WTC11 (cell line): ENCODE measurements around the gene RNF182. TPM values are rescaled to one million over a fixed set of nuclear protein-coding genes. Genes with fewer than 3 reads are reported as not detected.

Experiments used
- ATAC-seq: fragments of 200-7000 bp; cut with Tn5 transposase; 2 replicates; pipeline ENCODE4 v1.10.0; 2021; ENCODE audit warnings: mild to moderate bottlenecking, moderate library complexity
- CTCF ChIA-PET: fragments of 300-600 bp; sonication (Branson Sonifier 250); formaldehyde crosslinking; loops from one replicate; lab custom pipeline; 2021; ENCODE audit warnings: antibody characterized with exemption; lab: Charles Lee
- POLR2A ChIA-PET: fragments of 350-600 bp; sonication (Branson Sonifier 250); formaldehyde crosslinking; loops from one replicate; lab custom pipeline; 2021; ENCODE audit warnings: antibody characterized with exemption; lab: Charles Lee
- DNase-seq: peaks from one replicate; pipeline ENCODE4 v3.0.0; 2021; ENCODE audit warnings: low spot score
- H3K27ac Mint-ChIP-seq: 2 replicates; pipeline ENCODE4 v1.8.0; 2021; ENCODE audit warnings: mixed read lengths
- H3K27me3 Mint-ChIP-seq: 2 replicates; pipeline ENCODE4 v1.8.0; 2021; ENCODE audit warnings: low read depth, mild to moderate bottlenecking, moderate library complexity, mixed read lengths
- H3K36me3 Mint-ChIP-seq: 2 replicates; pipeline ENCODE4 v1.8.0; 2021; ENCODE audit warnings: mixed read lengths
- H3K4me1 Mint-ChIP-seq: 2 replicates; pipeline ENCODE4 v1.8.0; 2022; ENCODE audit warnings: mixed read lengths
- H3K4me3 Mint-ChIP-seq: 2 replicates; pipeline ENCODE4 v1.8.0; 2021; ENCODE audit warnings: mild to moderate bottlenecking, moderate library complexity, mixed read lengths
- H3K9me3 Mint-ChIP-seq: 2 replicates; pipeline ENCODE4 v1.8.0; 2021; ENCODE audit warnings: mixed read lengths
- ARID4B ChIP-seq: sonication (generic); formaldehyde crosslinking; IDR thresholded peaks from 2 replicates; pipeline ENCODE4 v1.8.0; 2023; ENCODE audit warnings: missing genetic modification reagents, mild to moderate bottlenecking, borderline replicate concordance
- CBFB ChIP-seq: sonication (generic); formaldehyde crosslinking; IDR thresholded peaks from 2 replicates; pipeline ENCODE4 v1.8.1; 2022; ENCODE audit warnings: mild to moderate bottlenecking, low read depth, missing genetic modification reagents
- FOXP1 ChIP-seq: sonication (generic); formaldehyde crosslinking; IDR thresholded peaks from 2 replicates; pipeline ENCODE4 v1.8.0; 2022; ENCODE audit warnings: missing genetic modification reagents, mild to moderate bottlenecking, moderate library complexity, borderline replicate concordance
- MLX ChIP-seq: sonication (generic); formaldehyde crosslinking; IDR thresholded peaks from 2 replicates; pipeline ENCODE4 v1.8.1; 2023; ENCODE audit warnings: mild to moderate bottlenecking, missing genetic modification reagents, moderate library complexity
- MXD4 ChIP-seq: fragments of 250-450 bp; sonication (Bioruptor Pico); IDR thresholded peaks from 2 replicates; pipeline ENCODE4 v1.8.0; 2021; ENCODE audit warnings: mild to moderate bottlenecking, moderate library complexity, borderline replicate concordance
- MYBL2 ChIP-seq: sonication (generic); formaldehyde crosslinking; IDR thresholded peaks from 2 replicates; pipeline ENCODE4 v1.8.1; 2023; ENCODE audit warnings: mild to moderate bottlenecking, moderate library complexity, missing genetic modification reagents
- NFATC4 ChIP-seq: fragments of 250-450 bp; sonication (Bioruptor Pico); IDR thresholded peaks from 2 replicates; pipeline ENCODE4 v1.9.0; 2021; ENCODE audit warnings: mild to moderate bottlenecking
- NR2C2 ChIP-seq: sonication (generic); formaldehyde crosslinking; IDR thresholded peaks from 2 replicates; pipeline ENCODE4 v1.8.0; 2022; ENCODE audit warnings: mild to moderate bottlenecking, missing genetic modification reagents
- PREB ChIP-seq: sonication (generic); formaldehyde crosslinking; IDR thresholded peaks from 2 replicates; pipeline ENCODE4 v1.8.1; 2022; ENCODE audit warnings: mild to moderate bottlenecking, missing genetic modification reagents, moderate library complexity, borderline replicate concordance
- STAT6 ChIP-seq: sonication (generic); formaldehyde crosslinking; conservative IDR thresholded peaks from 2 replicates; pipeline ENCODE4 v1.8.1; 2023; ENCODE audit warnings: mild to moderate bottlenecking, low read depth, missing genetic modification reagents, moderate library complexity
- TEAD4 ChIP-seq: sonication (generic); formaldehyde crosslinking; IDR thresholded peaks from 2 replicates; pipeline ENCODE4 v1.8.0; 2022; ENCODE audit warnings: mild to moderate bottlenecking, missing genetic modification reagents
- ZNF121 ChIP-seq: sonication (generic); formaldehyde crosslinking; IDR thresholded peaks from 2 replicates; pipeline ENCODE4 v1.8.0; 2023; ENCODE audit warnings: missing genetic modification reagents
- ZNF138 ChIP-seq: sonication (generic); formaldehyde crosslinking; conservative IDR thresholded peaks from 2 replicates; pipeline ENCODE4 v1.8.1; 2022; ENCODE audit warnings: mild to moderate bottlenecking, moderate library complexity, missing genetic modification reagents
- ZNF232 ChIP-seq: sonication (generic); formaldehyde crosslinking; IDR thresholded peaks from 2 replicates; pipeline ENCODE4 v1.8.0; 2022; ENCODE audit warnings: mild to moderate bottlenecking, missing genetic modification reagents
- ZNF671 ChIP-seq: fragments of 250-450 bp; sonication (Bioruptor Pico); IDR thresholded peaks from 2 replicates; pipeline ENCODE4 v1.8.0; 2021; ENCODE audit warnings: mild to moderate bottlenecking
- total RNA-seq: library from RNA; stranded (reverse); gene quantifications from 3 replicates; pipeline ENCODE4 v1.2.3, GENCODE V29; 2021
- TF ChIP-seq, protein P1 (sequence below): sonication (generic); formaldehyde crosslinking; conservative IDR thresholded peaks from 2 replicates; pipeline ENCODE4 v1.8.1; 2022; ENCODE audit warnings: mild to moderate bottlenecking, missing genetic modification reagents
- TF ChIP-seq, protein P2 (sequence below): fragments of 250-450 bp; sonication (Bioruptor Pico); IDR thresholded peaks from 2 replicates; pipeline ENCODE4 v2.1.2; 2022; ENCODE audit warnings: mild to moderate bottlenecking, moderate library complexity
- TF ChIP-seq, protein P3 (sequence below): sonication (generic); formaldehyde crosslinking; IDR thresholded peaks from 2 replicates; pipeline ENCODE4 v1.8.1; 2023; ENCODE audit warnings: mild to moderate bottlenecking, missing genetic modification reagents
- TF ChIP-seq, protein P4 (sequence below): sonication (generic); formaldehyde crosslinking; IDR thresholded peaks from 2 replicates; pipeline ENCODE4 v1.8.1; 2023; ENCODE audit warnings: mild to moderate bottlenecking, missing genetic modification reagents
- TF ChIP-seq, protein P5 (sequence below): sonication (generic); formaldehyde crosslinking; IDR thresholded peaks from 2 replicates; pipeline ENCODE4 v1.8.1; 2022; ENCODE audit warnings: mild to moderate bottlenecking, moderate library complexity, missing genetic modification reagents

RNF182 gene
- total RNA-seq, 1 experiment from 2014 or later, result 6.7 TPM

DNA sequence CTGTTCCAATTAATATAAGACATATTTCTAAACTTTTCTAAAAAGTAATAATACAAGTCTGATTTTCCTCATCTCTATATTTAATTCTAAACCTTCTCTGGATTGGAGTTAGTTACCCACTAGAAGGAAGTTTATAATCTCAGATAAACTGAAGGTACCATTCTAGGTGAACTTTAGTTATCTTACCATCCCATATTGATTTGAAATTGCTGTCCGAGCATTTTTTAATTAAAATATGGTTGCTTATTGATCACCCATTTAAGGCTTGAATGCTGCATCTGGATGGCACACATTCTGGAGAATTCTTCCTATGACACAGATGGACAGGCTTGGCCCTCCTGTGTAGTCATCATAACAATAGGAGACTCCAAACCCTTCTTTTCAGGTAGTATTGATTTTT, 8.0 kb downstream of the RNF182 start (continued):
- TF ChIP-seq TEAD4 (CRISPR knock-in tag) (no peak), ZNF121 (CRISPR knock-in tag) (no peak), ZNF232 (CRISPR knock-in tag) (no peak)
- TF ChIP-seq, protein P1, sequence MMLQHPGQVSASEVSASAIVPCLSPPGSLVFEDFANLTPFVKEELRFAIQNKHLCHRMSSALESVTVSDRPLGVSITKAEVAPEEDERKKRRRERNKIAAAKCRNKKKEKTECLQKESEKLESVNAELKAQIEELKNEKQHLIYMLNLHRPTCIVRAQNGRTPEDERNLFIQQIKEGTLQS (CRISPR knock-in tag), result no peak

GRCh38 chr6:13934721-13935120, 10.0 kb downstream of the RNF182 start:
- TF ChIP-seq NFATC4 (CRISPR knock-in tag) (no peak), ZNF138 (CRISPR knock-in tag) (no peak), ARID4B (CRISPR knock-in tag) (no peak), MLX (CRISPR knock-in tag) (no peak), FOXP1 (CRISPR knock-in tag) (no peak), NR2C2 (CRISPR knock-in tag) (no peak), PREB (CRISPR knock-in tag) (no peak), ZNF671 (no peak), MYBL2 (CRISPR knock-in tag) (no peak), MXD4 (CRISPR knock-in tag) (no peak), STAT6 (CRISPR knock-in tag) (no peak), CBFB (CRISPR knock-in tag) (no peak)
- TF ChIP-seq, protein P2, sequence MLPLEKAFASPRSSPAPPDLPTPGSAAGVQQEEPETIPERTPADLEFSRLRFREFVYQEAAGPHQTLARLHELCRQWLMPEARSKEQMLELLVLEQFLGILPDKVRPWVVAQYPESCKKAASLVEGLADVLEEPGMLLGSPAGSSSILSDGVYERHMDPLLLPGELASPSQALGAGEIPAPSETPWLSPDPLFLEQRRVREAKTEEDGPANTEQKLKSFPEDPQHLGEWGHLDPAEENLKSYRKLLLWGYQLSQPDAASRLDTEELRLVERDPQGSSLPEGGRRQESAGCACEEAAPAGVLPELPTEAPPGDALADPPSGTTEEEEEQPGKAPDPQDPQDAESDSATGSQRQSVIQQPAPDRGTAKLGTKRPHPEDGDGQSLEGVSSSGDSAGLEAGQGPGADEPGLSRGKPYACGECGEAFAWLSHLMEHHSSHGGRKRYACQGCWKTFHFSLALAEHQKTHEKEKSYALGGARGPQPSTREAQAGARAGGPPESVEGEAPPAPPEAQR (CRISPR knock-in tag), result no peak
- TF ChIP-seq, protein P3, sequence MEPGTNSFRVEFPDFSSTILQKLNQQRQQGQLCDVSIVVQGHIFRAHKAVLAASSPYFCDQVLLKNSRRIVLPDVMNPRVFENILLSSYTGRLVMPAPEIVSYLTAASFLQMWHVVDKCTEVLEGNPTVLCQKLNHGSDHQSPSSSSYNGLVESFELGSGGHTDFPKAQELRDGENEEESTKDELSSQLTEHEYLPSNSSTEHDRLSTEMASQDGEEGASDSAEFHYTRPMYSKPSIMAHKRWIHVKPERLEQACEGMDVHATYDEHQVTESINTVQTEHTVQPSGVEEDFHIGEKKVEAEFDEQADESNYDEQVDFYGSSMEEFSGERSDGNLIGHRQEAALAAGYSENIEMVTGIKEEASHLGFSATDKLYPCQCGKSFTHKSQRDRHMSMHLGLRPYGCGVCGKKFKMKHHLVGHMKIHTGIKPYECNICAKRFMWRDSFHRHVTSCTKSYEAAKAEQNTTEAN, result no peak
- TF ChIP-seq, protein P1 (CRISPR knock-in tag), result no peak
- TF ChIP-seq, protein P4, sequence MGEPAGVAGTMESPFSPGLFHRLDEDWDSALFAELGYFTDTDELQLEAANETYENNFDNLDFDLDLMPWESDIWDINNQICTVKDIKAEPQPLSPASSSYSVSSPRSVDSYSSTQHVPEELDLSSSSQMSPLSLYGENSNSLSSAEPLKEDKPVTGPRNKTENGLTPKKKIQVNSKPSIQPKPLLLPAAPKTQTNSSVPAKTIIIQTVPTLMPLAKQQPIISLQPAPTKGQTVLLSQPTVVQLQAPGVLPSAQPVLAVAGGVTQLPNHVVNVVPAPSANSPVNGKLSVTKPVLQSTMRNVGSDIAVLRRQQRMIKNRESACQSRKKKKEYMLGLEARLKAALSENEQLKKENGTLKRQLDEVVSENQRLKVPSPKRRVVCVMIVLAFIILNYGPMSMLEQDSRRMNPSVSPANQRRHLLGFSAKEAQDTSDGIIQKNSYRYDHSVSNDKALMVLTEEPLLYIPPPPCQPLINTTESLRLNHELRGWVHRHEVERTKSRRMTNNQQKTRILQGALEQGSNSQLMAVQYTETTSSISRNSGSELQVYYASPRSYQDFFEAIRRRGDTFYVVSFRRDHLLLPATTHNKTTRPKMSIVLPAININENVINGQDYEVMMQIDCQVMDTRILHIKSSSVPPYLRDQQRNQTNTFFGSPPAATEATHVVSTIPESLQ (CRISPR knock-in tag), result no peak
- TF ChIP-seq, protein P5, sequence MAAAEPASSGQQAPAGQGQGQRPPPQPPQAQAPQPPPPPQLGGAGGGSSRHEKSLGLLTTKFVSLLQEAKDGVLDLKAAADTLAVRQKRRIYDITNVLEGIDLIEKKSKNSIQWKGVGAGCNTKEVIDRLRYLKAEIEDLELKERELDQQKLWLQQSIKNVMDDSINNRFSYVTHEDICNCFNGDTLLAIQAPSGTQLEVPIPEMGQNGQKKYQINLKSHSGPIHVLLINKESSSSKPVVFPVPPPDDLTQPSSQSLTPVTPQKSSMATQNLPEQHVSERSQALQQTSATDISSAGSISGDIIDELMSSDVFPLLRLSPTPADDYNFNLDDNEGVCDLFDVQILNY (CRISPR knock-in tag), result no peak
- Mint-ChIP-seq H3K4me1 (peaks cover 12% of the 10 kb centered on the region), H3K9me3 (peaks cover 20% of the 10 kb centered on the region), H3K4me3 (no peak overlapping the region), H3K27me3 (no peaks in the 10 kb centered on the region), H3K36me3 (no peaks in the 10 kb centered on the region), H3K27ac (no peak overlapping the region)
- ATAC-seq (no peak), DNase-seq (no peak)
- CTCF ChIA-PET, result no interaction called here
- POLR2A ChIA-PET, result no interaction called here
